A549 (cell line): ENCODE results near the gene CLIC5.

Experiments
- CBX2 ChIP-seq: fragments of 200-600 bp; sonication (generic); IDR thresholded peaks from 2 replicates; pipeline ENCODE4 v1.6.1; 2016; ENCODE audit warnings: low read depth, mild to moderate bottlenecking, borderline replicate concordance
- ESRRA ChIP-seq: fragments of 150-350 bp; IDR thresholded peaks from 2 replicates; pipeline ENCODE4 v1.6.1; 2014; ENCODE audit warnings: mild to moderate bottlenecking, low read length, borderline replicate concordance
- HDAC2 ChIP-seq: fragments of 200-600 bp; sonication (generic); IDR thresholded peaks from 2 replicates; pipeline ENCODE4 v1.6.1; 2016
- KDM5A ChIP-seq: fragments of 200-600 bp; sonication (generic); IDR thresholded peaks from 2 replicates; pipeline ENCODE4 v1.6.1; 2016; ENCODE audit warnings: antibody characterized with exemption, mild to moderate bottlenecking
- TF ChIP-seq, protein P1 (sequence below): fragments of >200 bp; sonication (Bioruptor Twin); formaldehyde crosslinking; IDR thresholded peaks from 3 replicates; pipeline ENCODE4 v1.5.1; 2016

- TF ChIP-seq ESRRA = no peak
- TF ChIP-seq, protein P1, sequence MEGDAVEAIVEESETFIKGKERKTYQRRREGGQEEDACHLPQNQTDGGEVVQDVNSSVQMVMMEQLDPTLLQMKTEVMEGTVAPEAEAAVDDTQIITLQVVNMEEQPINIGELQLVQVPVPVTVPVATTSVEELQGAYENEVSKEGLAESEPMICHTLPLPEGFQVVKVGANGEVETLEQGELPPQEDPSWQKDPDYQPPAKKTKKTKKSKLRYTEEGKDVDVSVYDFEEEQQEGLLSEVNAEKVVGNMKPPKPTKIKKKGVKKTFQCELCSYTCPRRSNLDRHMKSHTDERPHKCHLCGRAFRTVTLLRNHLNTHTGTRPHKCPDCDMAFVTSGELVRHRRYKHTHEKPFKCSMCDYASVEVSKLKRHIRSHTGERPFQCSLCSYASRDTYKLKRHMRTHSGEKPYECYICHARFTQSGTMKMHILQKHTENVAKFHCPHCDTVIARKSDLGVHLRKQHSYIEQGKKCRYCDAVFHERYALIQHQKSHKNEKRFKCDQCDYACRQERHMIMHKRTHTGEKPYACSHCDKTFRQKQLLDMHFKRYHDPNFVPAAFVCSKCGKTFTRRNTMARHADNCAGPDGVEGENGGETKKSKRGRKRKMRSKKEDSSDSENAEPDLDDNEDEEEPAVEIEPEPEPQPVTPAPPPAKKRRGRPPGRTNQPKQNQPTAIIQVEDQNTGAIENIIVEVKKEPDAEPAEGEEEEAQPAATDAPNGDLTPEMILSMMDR = no peak
- no peak for TF ChIP-seq CBX2
- TF ChIP-seq KDM5A = no peak
- no peak for TF ChIP-seq HDAC2
Observed at GRCh38 chr6:45966797-45967196, 48.9 kb downstream of the CLIC5 start.
